ENCODE results near the gene MAMLD1. TPM values are rescaled to one million over a fixed set of nuclear protein-coding genes. Genes with fewer than 3 reads are reported as not detected.

MAMLD1 gene
- total RNA-seq, 3 donors from 2014 or later (not counting 1 experiment from before 2014, with no cell fraction given): 0.23 to 1.1 (median 0.45) TPM

DNA sequence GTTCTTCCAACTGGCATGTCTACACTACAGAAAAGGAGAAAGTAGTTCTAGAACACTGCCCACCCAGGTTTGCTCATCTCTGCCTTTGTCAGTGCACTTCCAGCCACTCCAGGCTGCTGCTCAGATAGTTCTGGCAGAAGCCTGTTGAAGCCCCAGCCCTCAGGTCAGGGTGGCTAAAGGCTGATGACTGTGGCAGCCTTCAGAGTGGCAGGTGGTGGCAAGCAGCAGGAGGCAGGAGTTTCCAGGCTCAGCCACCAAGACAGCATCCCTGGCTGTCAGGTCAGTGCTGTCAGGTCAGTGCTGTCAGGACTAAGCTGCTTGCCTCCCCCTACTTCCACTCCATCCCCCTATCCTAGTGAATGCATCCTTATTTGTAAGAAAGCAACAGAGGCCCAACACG lies 100.4 kb downstream of the MAMLD1 start:
- WGBS (ENCODE audit: insufficient coverage): 67% methylated on average over 1 of the region's 1 CpG
- ATAC-seq (no peak), DNase-seq (no peak)
- Mint-ChIP-seq H3K9me3 (no peaks in the 10 kb centered on the region), H3K27ac (no peak overlapping the region), H3K4me1 (peaks cover 0 to 5% of the 10 kb centered on the region in 2 donors), H3K27me3 (ENCODE audit: low read depth in 2 of 2) (no peaks in the 10 kb centered on the region), H3K36me3 (no peaks in the 10 kb centered on the region), H3K4me3 (no peak overlapping the region)
- Histone ChIP-seq H3K4me3 (ENCODE audit: low read length) (no peak overlapping the region), H3K4me1 (ENCODE audit: control insufficient read depth, insufficient read depth, low read length) (no peaks in the 10 kb centered on the region), H3K9me3 (ENCODE audit: control insufficient read depth, insufficient read depth, low read length) (no peaks in the 10 kb centered on the region), H3K27me3 (ENCODE audit: control insufficient read depth, insufficient read depth, low read length) (no peaks in the 10 kb centered on the region), H3K36me3 (ENCODE audit: control insufficient read depth, insufficient read depth, low read length) (no peaks in the 10 kb centered on the region), H3K27ac (ENCODE audit: low read length) (no peak overlapping the region)
- intact Hi-C loops (cut with micrococcal nuclease): no loop called here
- TF ChIP-seq, protein P1, sequence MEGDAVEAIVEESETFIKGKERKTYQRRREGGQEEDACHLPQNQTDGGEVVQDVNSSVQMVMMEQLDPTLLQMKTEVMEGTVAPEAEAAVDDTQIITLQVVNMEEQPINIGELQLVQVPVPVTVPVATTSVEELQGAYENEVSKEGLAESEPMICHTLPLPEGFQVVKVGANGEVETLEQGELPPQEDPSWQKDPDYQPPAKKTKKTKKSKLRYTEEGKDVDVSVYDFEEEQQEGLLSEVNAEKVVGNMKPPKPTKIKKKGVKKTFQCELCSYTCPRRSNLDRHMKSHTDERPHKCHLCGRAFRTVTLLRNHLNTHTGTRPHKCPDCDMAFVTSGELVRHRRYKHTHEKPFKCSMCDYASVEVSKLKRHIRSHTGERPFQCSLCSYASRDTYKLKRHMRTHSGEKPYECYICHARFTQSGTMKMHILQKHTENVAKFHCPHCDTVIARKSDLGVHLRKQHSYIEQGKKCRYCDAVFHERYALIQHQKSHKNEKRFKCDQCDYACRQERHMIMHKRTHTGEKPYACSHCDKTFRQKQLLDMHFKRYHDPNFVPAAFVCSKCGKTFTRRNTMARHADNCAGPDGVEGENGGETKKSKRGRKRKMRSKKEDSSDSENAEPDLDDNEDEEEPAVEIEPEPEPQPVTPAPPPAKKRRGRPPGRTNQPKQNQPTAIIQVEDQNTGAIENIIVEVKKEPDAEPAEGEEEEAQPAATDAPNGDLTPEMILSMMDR (IDR thresholded peaks at IDR 0.05): no peak

DNA sequence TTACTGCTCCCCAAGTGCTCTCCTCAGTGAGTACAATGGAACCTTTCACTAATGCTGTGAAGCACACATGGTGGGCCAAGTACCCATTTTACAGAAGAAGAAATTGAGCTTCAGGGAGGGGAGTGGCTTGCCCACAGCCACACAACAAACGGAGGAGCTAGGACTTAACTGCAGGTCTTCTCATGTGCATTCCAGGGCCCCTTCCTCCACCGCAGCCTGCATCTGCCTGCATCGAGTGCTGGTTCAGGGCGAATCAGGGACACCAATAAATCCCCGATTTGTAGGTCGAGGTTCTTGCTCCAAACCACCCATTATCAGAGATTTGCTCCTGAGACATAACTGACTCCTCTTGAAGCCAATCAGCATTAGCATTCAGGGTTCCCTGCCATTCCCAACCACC lies 100.9 kb downstream of the MAMLD1 start:
- H3K27ac Mint-ChIP-seq: no peak overlapping the region
- no peaks in the 10 kb centered on the region for H3K4me1 ChIP-seq (ENCODE audit: control insufficient read depth, insufficient read depth, low read length)
- no peak overlapping the region for H3K4me3 Mint-ChIP-seq
- TF ChIP-seq, protein P1 (IDR thresholded peaks at IDR 0.05): no peak
- ATAC-seq (no peak), DNase-seq (no peak)
- no peaks in the 10 kb centered on the region for H3K9me3 ChIP-seq (ENCODE audit: control insufficient read depth, insufficient read depth, low read length)
- peaks cover 0 to 5% of the 10 kb centered on the region in 2 donors for H3K4me1 Mint-ChIP-seq
- H3K27ac ChIP-seq (ENCODE audit: low read length): no peak overlapping the region
- no peaks in the 10 kb centered on the region for H3K27me3 Mint-ChIP-seq (ENCODE audit: low read depth in 2 of 2)
- WGBS (ENCODE audit: insufficient coverage): 94% methylated on average over 6 of the region's 6 CpGs
- intact Hi-C loops (cut with micrococcal nuclease): no loop called here
- no peaks in the 10 kb centered on the region for H3K27me3 ChIP-seq (ENCODE audit: control insufficient read depth, insufficient read depth, low read length)
- H3K4me3 ChIP-seq (ENCODE audit: low read length): no peak overlapping the region
- no peaks in the 10 kb centered on the region for H3K9me3 Mint-ChIP-seq
- H3K36me3 Mint-ChIP-seq: no peaks in the 10 kb centered on the region
- H3K36me3 ChIP-seq (ENCODE audit: control insufficient read depth, insufficient read depth, low read length): no peaks in the 10 kb centered on the region

DNA sequence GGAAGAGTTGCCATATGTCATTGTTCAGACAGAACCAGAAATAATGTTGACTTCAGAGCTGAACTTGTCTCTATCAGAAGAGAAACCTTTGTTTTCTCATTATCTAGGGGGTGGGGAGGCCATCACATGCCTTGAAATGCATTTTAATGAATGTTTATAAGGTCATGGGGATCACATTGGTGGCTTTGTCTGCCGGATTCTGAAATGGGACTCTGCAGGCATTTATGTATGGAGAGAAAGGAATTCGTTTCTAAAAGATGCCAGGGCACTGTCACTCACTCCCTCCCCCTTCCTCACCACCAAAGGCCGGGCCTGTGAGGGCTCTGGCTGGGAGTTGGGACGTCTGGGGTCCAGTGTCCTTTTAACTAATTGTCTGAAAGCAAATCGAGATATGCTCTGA lies 102.2 kb downstream of the MAMLD1 start:
- no peaks in the 10 kb centered on the region for H3K9me3 Mint-ChIP-seq
- DNase-seq (no peak), ATAC-seq (no peak)
- no peaks in the 10 kb centered on the region for H3K4me1 ChIP-seq (ENCODE audit: control insufficient read depth, insufficient read depth, low read length)
- no peak overlapping the region for H3K4me3 Mint-ChIP-seq
- H3K4me1 Mint-ChIP-seq: no peaks in the 10 kb centered on the region
- no peaks in the 10 kb centered on the region for H3K27me3 ChIP-seq (ENCODE audit: control insufficient read depth, insufficient read depth, low read length)
- H3K36me3 Mint-ChIP-seq: no peaks in the 10 kb centered on the region
- TF ChIP-seq, protein P1 (IDR thresholded peaks at IDR 0.05): no peak
- no peaks in the 10 kb centered on the region for H3K9me3 ChIP-seq (ENCODE audit: control insufficient read depth, insufficient read depth, low read length)
- H3K27ac ChIP-seq (ENCODE audit: low read length): no peak overlapping the region
- H3K27me3 Mint-ChIP-seq (ENCODE audit: low read depth in 2 of 2): no peaks in the 10 kb centered on the region
- intact Hi-C loops (cut with micrococcal nuclease): no loop called here
- WGBS (ENCODE audit: insufficient coverage): 88% methylated on average over 2 of the region's 5 CpGs
- no peak overlapping the region for H3K4me3 ChIP-seq (ENCODE audit: low read length)
- no peaks in the 10 kb centered on the region for H3K36me3 ChIP-seq (ENCODE audit: control insufficient read depth, insufficient read depth, low read length)
- H3K27ac Mint-ChIP-seq: no peak overlapping the region

Data from natural killer cell (primary cell).